NCI-H510A treated with DMSO at 0.1 percent for 48 hours (cell line): Measurements from ENCODE around the gene SRGAP1.
"Not testable (repeated sequence)": the region's sequence is repeated elsewhere in the genome, so short reads cannot be mapped to it uniquely, and the experiment has no call there.

ENCODE experiments used
- DNase-seq: peaks from one replicate; lab custom pipeline; 2025; lab: John Stamatoyannopoulos, UW

SRGAP1 gene

GRCh38 chr12:63869656-63870055 is 25.2 kb downstream of the SRGAP1 start:
- DNase-seq = no peak

- DNase-seq = no peak
These were observed 26.3 kb downstream of the SRGAP1 start for GRCh38 chr12:63870838-63871237.

- no peak for DNase-seq
These were observed 30.5 kb downstream of the SRGAP1 start for GRCh38 chr12:63874897-63875480.

GRCh38 chr12:63875703-63876102 is 31.2 kb downstream of the SRGAP1 start:
- DNase-seq = no peak

- no peak for DNase-seq
These were observed 32.5 kb downstream of the SRGAP1 start for GRCh38 chr12:63876980-63877379.

GRCh38 chr12:63877693-63878092 is 33.2 kb downstream of the SRGAP1 start:
- DNase-seq = no peak

GRCh38 chr12:63880235-63880634 is 35.7 kb downstream of the SRGAP1 start:
- not testable (repeated sequence) for DNase-seq

GRCh38 chr12:63880742-63881263 is 36.3 kb downstream of the SRGAP1 start:
- DNase-seq = no peak

- peak; percentile 68 for DNase-seq
These were observed 38.3 kb downstream of the SRGAP1 start for GRCh38 chr12:63882844-63883243.

- no peak for DNase-seq
These were observed 40.9 kb downstream of the SRGAP1 start for GRCh38 chr12:63885401-63885800.

GRCh38 chr12:63888908-63889635 is 44.6 kb downstream of the SRGAP1 start:
- no peak for DNase-seq

- DNase-seq = no peak
These were observed 45.4 kb downstream of the SRGAP1 start for GRCh38 chr12:63889721-63890509.

- DNase-seq = no peak
These were observed 48.7 kb downstream of the SRGAP1 start for GRCh38 chr12:63893170-63893569.

GRCh38 chr12:63894132-63894531 is 49.6 kb downstream of the SRGAP1 start:
- no peak for DNase-seq

- no peak for DNase-seq
These were observed 51.3 kb downstream of the SRGAP1 start for GRCh38 chr12:63895841-63896240.

GRCh38 chr12:63897931-63898330 is 53.4 kb downstream of the SRGAP1 start:
- no peak for DNase-seq

- no peak for DNase-seq
These were observed 54.4 kb downstream of the SRGAP1 start for GRCh38 chr12:63898764-63899337.

- DNase-seq = no peak
These were observed 54.9 kb downstream of the SRGAP1 start for GRCh38 chr12:63899396-63899795.

GRCh38 chr12:63900922-63901793 is 56.7 kb downstream of the SRGAP1 start:
- DNase-seq = no peak

- DNase-seq = no peak
These were observed 60.2 kb downstream of the SRGAP1 start for GRCh38 chr12:63904653-63905052.

GRCh38 chr12:63905544-63905943 is 61.0 kb downstream of the SRGAP1 start:
- DNase-seq = no peak
